B cell (primary cell): ENCODE results near the gene SAMD7. TPM values are rescaled to one million over a fixed set of nuclear protein-coding genes. Genes with fewer than 3 reads are reported as not detected.
A peak's percentile ranks its signal among the peaks of the same experiment; 100 is the strongest.

Experiments
- ATAC-seq: fragments of 200-7000 bp; cut with Tn5 transposase; one replicate; pipeline ENCODE4 v1.10.0; 2021; ENCODE audit warnings: low read depth, mild to moderate bottlenecking, moderate number of reproducible peaks, moderate library complexity
- CTCF ChIA-PET: fragments of 350-600 bp; sonication (Branson Sonifier 250); formaldehyde crosslinking; loops from one replicate; lab custom pipeline; 2021; ENCODE audit warnings: antibody characterized with exemption, inconsistent platforms; lab: Charles Lee
- POLR2A ChIA-PET: fragments of 350-600 bp; sonication (Branson Sonifier 250); formaldehyde crosslinking; loops from one replicate; lab custom pipeline; 2021; ENCODE audit warnings: antibody characterized with exemption; lab: Charles Lee
- DNase-seq: peaks from one replicate; pipeline ENCODE4 v3.0.0; 2013
- H2AFZ ChIP-seq: 2 replicates; pipeline ENCODE4 v1.6.1; 2012; ENCODE audit warnings: mild to moderate bottlenecking, low read depth, low read length; ENCODE audit not compliant: insufficient read depth, poor library complexity, severe bottlenecking
- H3K27ac ChIP-seq, 2 donors: 1 replicate in 1 of 2; 2 replicates in 1 of 2; pipeline ENCODE4 v1.5.1; 2012 to 2013; ENCODE audit warnings: low read length in 2 of 2, mild to moderate bottlenecking in 2 of 2, moderate library complexity in 1 of 2
- H3K27me3 ChIP-seq, 4 experiments: fragments of 200-600 bp in 1 of 4; sonication (generic) in 1 of 4; replicated peaks in 1 of 4; 1 replicate in 2 of 4; 2 replicates in 2 of 4; pipeline versions ENCODE4 v1.6.1 to v1.7.0; 2013 to 2016; ENCODE audit warnings: low read length in 3 of 4, mild to moderate bottlenecking in 2 of 4, mixed read lengths in 1 of 4, moderate library complexity in 1 of 4; ENCODE audit not compliant: insufficient read depth in 4 of 4, control insufficient read depth in 3 of 4; ENCODE audit errors: control extremely low read depth in 1 of 4
- H3K36me3 ChIP-seq, 2 experiments: replicated peaks in 1 of 2; 1 replicate in 1 of 2; 2 replicates in 1 of 2; pipeline versions ENCODE4 v1.6.1 to v1.7.1; 2013; ENCODE audit warnings: low read length in 1 of 2; ENCODE audit not compliant: insufficient read depth in 2 of 2, control insufficient read depth in 1 of 2; ENCODE audit errors: control extremely low read depth in 1 of 2, extremely low read depth in 1 of 2
- H3K4me1 ChIP-seq, 2 donors: fragments of 200-600 bp in 1 of 2; sonication (generic) in 1 of 2; 1 replicate in 1 of 2; 2 replicates in 1 of 2; pipeline versions ENCODE4 v1.5.1 to v1.6.1; 2013 to 2017; ENCODE audit warnings: low read length in 2 of 2; ENCODE audit not compliant: control insufficient read depth in 2 of 2, insufficient read depth in 2 of 2
- H3K4me2 ChIP-seq: replicated peaks from 2 replicates; pipeline ENCODE3; 2012; ENCODE audit warnings: mild to moderate bottlenecking, low read depth, low read length; ENCODE audit not compliant: poor library complexity, severe bottlenecking
- H3K4me3 ChIP-seq, 5 experiments: fragments of 200-600 bp in 1 of 5; sonication (generic) in 1 of 5; 1 replicate in 3 of 5; 2 replicates in 2 of 5; pipeline versions ENCODE4 v1.5.1 to v1.7.0; 2011 to 2016; ENCODE audit warnings: low read length in 4 of 5, mild to moderate bottlenecking in 4 of 5, low read depth in 2 of 5, control low read depth in 1 of 5, moderate library complexity in 1 of 5; ENCODE audit not compliant: insufficient read depth in 1 of 5; ENCODE audit errors: control extremely low read depth in 1 of 5, extremely low read depth in 1 of 5
- H3K79me2 ChIP-seq: fragments of 200-600 bp; sonication (generic); one replicate; pipeline ENCODE4 v1.6.0; 2016; ENCODE audit warnings: low read length; ENCODE audit not compliant: control insufficient read depth, insufficient read depth
- H3K9ac ChIP-seq: fragments of 200-600 bp; sonication (generic); 2 replicates; pipeline ENCODE4 v1.6.1; 2017; ENCODE audit warnings: mild to moderate bottlenecking, low read length, moderate library complexity
- H3K9me3 ChIP-seq, 3 donors: one replicate each; pipeline versions ENCODE4 v1.6.1 to v1.7.1; 2013; ENCODE audit warnings: low read length in 2 of 3; ENCODE audit not compliant: control insufficient read depth in 2 of 3, insufficient read depth in 1 of 3; ENCODE audit errors: control extremely low read depth in 1 of 3
- H4K20me1 ChIP-seq: 2 replicates; pipeline ENCODE4 v1.6.0; 2012; ENCODE audit warnings: mild to moderate bottlenecking, low read length; ENCODE audit not compliant: insufficient read depth, control insufficient read depth, poor library complexity, severe bottlenecking
- H3K27ac Mint-ChIP-seq: one replicate; pipeline ENCODE4 v1.8.0; 2021; ENCODE audit warnings: mixed read lengths
- H3K27me3 Mint-ChIP-seq: one replicate; pipeline ENCODE4 v1.8.0; 2021; ENCODE audit warnings: mixed read lengths
- H3K4me1 Mint-ChIP-seq: one replicate; pipeline ENCODE4 v1.8.0; 2021; ENCODE audit warnings: mixed read lengths
- H3K4me3 Mint-ChIP-seq: one replicate; pipeline ENCODE4 v1.8.0; 2021; ENCODE audit warnings: mixed read lengths
- H3K9me3 Mint-ChIP-seq: one replicate; pipeline ENCODE4 v1.8.0; 2022; ENCODE audit warnings: mixed read lengths; ENCODE audit not compliant: insufficient read depth
- CTCF ChIP-seq: fragments of 200-600 bp; IDR thresholded peaks from one replicate; pipeline ENCODE4 v1.8.0; 2022; ENCODE audit warnings: antibody characterized with exemption, mild to moderate bottlenecking
- EZH2 ChIP-seq: IDR thresholded peaks from 2 replicates; pipeline ENCODE4 v1.6.1; 2012; ENCODE audit warnings: borderline replicate concordance, low read depth, mild to moderate bottlenecking, moderate library complexity, low read length; ENCODE audit not compliant: insufficient read depth, poor library complexity, severe bottlenecking
- WGBS: methylation state at CpG from one replicate; pipeline ENCODE4 v1.1.5; 2013; ENCODE audit warnings: missing lambda C conversion rate; ENCODE audit not compliant: insufficient coverage; 5-methylcytosine and 5-hydroxymethylcytosine counted together
- intact Hi-C: fragments of 100-400 bp; cut with micrococcal nuclease; formaldehyde crosslinking; loops from one replicate; pipeline ENCODE4 v1.10.0; 2022
- polyA plus RNA-seq: library from polyadenylated mRNA; depleted of rRNA; stranded (reverse); fragments of >200 nt; gene quantifications from 2 replicates; pipeline ENCODE4 v1.2.3, GENCODE V29; 2012
- total RNA-seq, 2 donors: library from RNA; stranded (reverse); fragments of 120-200 nt in 1 of 2; gene quantifications; 1 replicate in 1 of 2; 2 replicates in 1 of 2; pipeline versions ENCODE4 v1.2.3 to v1.2.4, GENCODE V29; 2013 to 2022

SAMD7 gene
- total and polyA plus RNA-seq, 2 donors (not counting 1 experiment from before 2014, with no cell fraction given), result not detected

GRCh38 chr3:169867584-169868210, 43.7 kb upstream of the SAMD7 start:
- H3K4me3 ChIP-seq, result no peak overlapping the region
- ChIA-PET CTCF (interaction anchor here (0.9 to 1.4 kb wide), 4 partner anchors 18 to 153 kb away, joined by 3 read pairs; partner anchors contain the start of gene SEC62), POLR2A (no interaction called here)
- H3K79me2 ChIP-seq, result no peaks in the 10 kb centered on the region
- no peaks in the 10 kb centered on the region for H3K27me3 ChIP-seq
- 100% methylated on average over 2 of the region's 3 CpGs for WGBS
- Mint-ChIP-seq H3K27me3 (no peaks in the 10 kb centered on the region), H3K27ac (peak overlapping the region; percentile 26), H3K4me1 (peaks cover 43% of the 10 kb centered on the region), H3K4me3 (no peak overlapping the region), H3K9me3 (no peaks in the 10 kb centered on the region)
- H4K20me1 ChIP-seq, result no peaks in the 10 kb centered on the region
- no peak for TF ChIP-seq CTCF
- TF ChIP-seq EZH2, result no peak
- H3K36me3 ChIP-seq, result no peaks in the 10 kb centered on the region
- no peak overlapping the region for H3K27ac ChIP-seq
- DNase-seq, result no peak
- H2AFZ ChIP-seq, result no peak overlapping the region
- peaks cover 40 to 42% of the 10 kb centered on the region in 2 donors for H3K4me1 ChIP-seq
- intact Hi-C loops, result loop anchor here (10.0 kb wide), 2 partner anchors 317 to 547 kb away; partner anchors contain the start of genes CLDN11 and PHC3
- no peaks in the 10 kb centered on the region for H3K9me3 ChIP-seq
- no peak overlapping the region for H3K9ac ChIP-seq
- ATAC-seq, result no peak
- no peak overlapping the region for H3K4me2 ChIP-seq

GRCh38 chr3:169868369-169868768, 43.0 kb upstream of the SAMD7 start:
- Histone ChIP-seq H3K4me1 (peaks cover 39 to 40% of the 10 kb centered on the region in 2 donors), H3K36me3 (no peaks in the 10 kb centered on the region), H3K9me3 (no peaks in the 10 kb centered on the region), H3K9ac (no peak overlapping the region), H4K20me1 (no peaks in the 10 kb centered on the region), H3K27ac (no peak overlapping the region), H3K4me2 (no peak overlapping the region), H3K79me2 (no peaks in the 10 kb centered on the region), H3K27me3 (no peaks in the 10 kb centered on the region), H2AFZ (no peak overlapping the region), H3K4me3 (no peak overlapping the region)
- peaks cover 41% of the 10 kb centered on the region for H3K4me1 Mint-ChIP-seq
- no CpG with 5 or more reads among the region's 2 CpGs for WGBS
- POLR2A ChIA-PET, result interaction anchor here (0.6 kb wide), 1 partner anchor 33 kb away, joined by 3 read pairs; no protein-coding TSS in a partner anchor
- TF ChIP-seq EZH2 (no peak), CTCF (no peak)
- CTCF ChIA-PET, result interaction anchor here (1.0 to 1.2 kb wide), 2 partner anchors 61 to 99 kb away, joined by 3 read pairs; partner anchors contain the start of gene SEC62
- no peaks in the 10 kb centered on the region for H3K9me3 Mint-ChIP-seq
- intact Hi-C loops, result loop anchor here (10.0 kb wide), 2 partner anchors 316 to 546 kb away; partner anchors contain the start of genes CLDN11 and PHC3
- H3K27me3 Mint-ChIP-seq, result no peaks in the 10 kb centered on the region
- ATAC-seq, result no peak
- H3K27ac Mint-ChIP-seq, result no peak overlapping the region
- no peak overlapping the region for H3K4me3 Mint-ChIP-seq
- DNase-seq, result no peak
